ENCODE data around the gene CYCS. TPM values are rescaled to one million over a fixed set of nuclear protein-coding genes. Genes with fewer than 3 reads are reported as not detected.

Gene CYCS
- total RNA-seq, 1 donor from 2014 or later: 143 TPM

- Mint-ChIP-seq H3K36me3 (ENCODE audit: low read depth, unreplicated experiment) (peaks cover 6% of the 10 kb centered on the region), H3K27me3 (ENCODE audit: low read depth, unreplicated experiment) (no peaks in the 10 kb centered on the region), H3K4me1 (ENCODE audit: low read depth, unreplicated experiment) (peaks cover 3% of the 10 kb centered on the region), H3K4me3 (ENCODE audit: unreplicated experiment) (no peak overlapping the region), H3K27ac (ENCODE audit: unreplicated experiment) (no peak overlapping the region), H3K9me3 (ENCODE audit: unreplicated experiment) (no peaks in the 10 kb centered on the region)
- no peaks in the 10 kb centered on the region for H3K9me3 ChIP-seq (ENCODE audit: insufficient read depth, low read depth, low read length)
- FAIRE-seq: no peak
- H4K20me1 ChIP-seq (ENCODE audit: insufficient read depth, low read length): no peaks in the 10 kb centered on the region
- H3K4me2 ChIP-seq (ENCODE audit: low read length): no peak overlapping the region
- no peaks in the 10 kb centered on the region for H3K4me1 ChIP-seq (ENCODE audit: insufficient read depth, low read length)
- DNase-seq (ENCODE audit: low read depth): no peak
- TF ChIP-seq EZH2 (IDR thresholded peaks at IDR 0.05; ENCODE audit: insufficient read depth, low read length) (no peak), CTCF (IDR thresholded peaks at IDR 0.05; ENCODE audit: insufficient read depth, low read depth, low read length) (no peak)
- H2AFZ ChIP-seq (ENCODE audit: low read depth, low read length): no peak overlapping the region
- no peak overlapping the region for H3K9ac ChIP-seq (ENCODE audit: low read length)
- no peaks in the 10 kb centered on the region for H3K27me3 ChIP-seq (ENCODE audit: insufficient read depth, low read length)
- H3K4me3 ChIP-seq (ENCODE audit: insufficient read depth, low read depth, low read length): no peak overlapping the region
- H3K27ac ChIP-seq (ENCODE audit: low read depth, low read length): no peak overlapping the region
- no peaks in the 10 kb centered on the region for H3K36me3 ChIP-seq (ENCODE audit: insufficient read depth, low read length)
- H3K79me2 ChIP-seq (ENCODE audit: insufficient read depth, low read length): no peaks in the 10 kb centered on the region
Observed at GRCh38 chr7:25151773-25152172, 26.7 kb upstream of the CYCS start.

GRCh38 chr7:25149836-25150235 lies 24.8 kb upstream of the CYCS start:
- H3K4me2 ChIP-seq (ENCODE audit: low read length): no peak overlapping the region
- no peaks in the 10 kb centered on the region for H3K9me3 ChIP-seq (ENCODE audit: insufficient read depth, low read depth, low read length)
- DNase-seq (ENCODE audit: low read depth) (no peak), FAIRE-seq (no peak)
- no peaks in the 10 kb centered on the region for H3K9me3 Mint-ChIP-seq (ENCODE audit: unreplicated experiment)
- H3K9ac ChIP-seq (ENCODE audit: low read length): no peak overlapping the region
- H3K27me3 ChIP-seq (ENCODE audit: insufficient read depth, low read length): no peaks in the 10 kb centered on the region
- no peak overlapping the region for H3K27ac Mint-ChIP-seq (ENCODE audit: unreplicated experiment)
- H3K27me3 Mint-ChIP-seq (ENCODE audit: low read depth, unreplicated experiment): no peaks in the 10 kb centered on the region
- H2AFZ ChIP-seq (ENCODE audit: low read depth, low read length): no peak overlapping the region
- H3K27ac ChIP-seq (ENCODE audit: low read depth, low read length): no peak overlapping the region
- H3K36me3 ChIP-seq (ENCODE audit: insufficient read depth, low read length): no peaks in the 10 kb centered on the region
- peaks cover 3% of the 10 kb centered on the region for H3K4me1 Mint-ChIP-seq (ENCODE audit: low read depth, unreplicated experiment)
- no peaks in the 10 kb centered on the region for H4K20me1 ChIP-seq (ENCODE audit: insufficient read depth, low read length)
- H3K36me3 Mint-ChIP-seq (ENCODE audit: low read depth, unreplicated experiment): peaks cover 2% of the 10 kb centered on the region
- no peak overlapping the region for H3K4me3 Mint-ChIP-seq (ENCODE audit: unreplicated experiment)
- H3K4me3 ChIP-seq (ENCODE audit: insufficient read depth, low read depth, low read length): no peak overlapping the region
- TF ChIP-seq CTCF (IDR thresholded peaks at IDR 0.05; ENCODE audit: insufficient read depth, low read depth, low read length) (no peak), EZH2 (IDR thresholded peaks at IDR 0.05; ENCODE audit: insufficient read depth, low read length) (no peak)
- no peaks in the 10 kb centered on the region for H3K4me1 ChIP-seq (ENCODE audit: insufficient read depth, low read length)
- H3K79me2 ChIP-seq (ENCODE audit: insufficient read depth, low read length): no peaks in the 10 kb centered on the region

DNA sequence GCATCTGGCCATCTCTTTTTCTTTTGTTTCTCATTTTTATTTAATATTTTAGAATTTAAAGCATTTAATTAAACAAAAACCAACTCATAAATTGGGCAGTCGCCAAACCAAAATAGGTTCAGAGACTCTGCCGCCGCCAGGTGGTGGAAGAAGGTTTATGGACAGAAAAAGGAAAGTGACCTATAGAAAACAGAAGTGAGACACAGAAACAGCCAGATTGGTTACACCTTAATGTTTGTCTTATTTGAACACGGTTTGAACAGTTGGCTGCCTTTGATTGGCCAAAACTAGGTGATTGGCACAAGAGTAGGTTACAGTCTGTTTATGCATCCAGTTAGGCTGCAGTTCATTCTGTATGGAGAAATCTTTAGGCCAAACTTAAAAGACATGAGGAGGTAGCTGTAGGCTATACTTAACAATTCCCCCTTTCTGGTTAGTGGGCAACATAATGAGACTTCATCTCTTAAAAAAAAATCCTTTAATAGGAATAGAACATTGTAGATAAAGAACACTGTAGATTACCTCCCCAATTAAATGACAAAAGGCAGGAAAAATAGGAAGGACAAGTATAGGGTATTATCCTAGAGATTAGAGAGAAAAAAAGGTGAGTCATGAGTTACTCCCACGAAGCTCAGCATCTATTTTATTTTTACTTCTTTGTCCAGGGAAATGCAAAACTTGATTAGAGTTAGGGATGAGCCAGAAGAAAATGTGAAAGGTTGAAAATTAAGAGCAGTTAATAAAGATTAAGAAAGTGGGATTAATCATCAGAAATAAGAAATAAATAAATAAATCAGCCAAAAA lies 23.9 kb upstream of the CYCS start:
- Mint-ChIP-seq H3K27me3 (ENCODE audit: low read depth, unreplicated experiment) (no peaks in the 10 kb centered on the region), H3K4me1 (ENCODE audit: low read depth, unreplicated experiment) (peaks cover 3% of the 10 kb centered on the region), H3K27ac (ENCODE audit: unreplicated experiment) (no peak overlapping the region), H3K36me3 (ENCODE audit: low read depth, unreplicated experiment) (peaks cover 2% of the 10 kb centered on the region), H3K4me3 (ENCODE audit: unreplicated experiment) (no peak overlapping the region), H3K9me3 (ENCODE audit: unreplicated experiment) (no peaks in the 10 kb centered on the region)
- no peak for DNase-seq (ENCODE audit: low read depth)
- no peak overlapping the region for H2AFZ ChIP-seq (ENCODE audit: low read depth, low read length)
- H4K20me1 ChIP-seq (ENCODE audit: insufficient read depth, low read length): no peaks in the 10 kb centered on the region
- no peaks in the 10 kb centered on the region for H3K4me1 ChIP-seq (ENCODE audit: insufficient read depth, low read length)
- no peak for FAIRE-seq
- TF ChIP-seq EZH2 (IDR thresholded peaks at IDR 0.05; ENCODE audit: insufficient read depth, low read length) (no peak), CTCF (IDR thresholded peaks at IDR 0.05; ENCODE audit: insufficient read depth, low read depth, low read length) (no peak)
- H3K36me3 ChIP-seq (ENCODE audit: insufficient read depth, low read length): no peaks in the 10 kb centered on the region
- no peak overlapping the region for H3K9ac ChIP-seq (ENCODE audit: low read length)
- no peaks in the 10 kb centered on the region for H3K27me3 ChIP-seq (ENCODE audit: insufficient read depth, low read length)
- H3K79me2 ChIP-seq (ENCODE audit: insufficient read depth, low read length): no peaks in the 10 kb centered on the region
- H3K9me3 ChIP-seq (ENCODE audit: insufficient read depth, low read depth, low read length): no peaks in the 10 kb centered on the region
- H3K4me2 ChIP-seq (ENCODE audit: low read length): no peak overlapping the region
- H3K4me3 ChIP-seq (ENCODE audit: insufficient read depth, low read depth, low read length): no peak overlapping the region
- H3K27ac ChIP-seq (ENCODE audit: low read depth, low read length): no peak overlapping the region
